CD4-positive, alpha-beta T cell treated with Interleukin-4 for 1 hour (primary cell): ENCODE results near the gene FOXL3.

Experiments used
- DNase-seq, 2 donors: peaks; one replicate each; pipeline ENCODE4 v3.0.0-alpha.2; 2020 to 2022

Gene FOXL3

DNA sequence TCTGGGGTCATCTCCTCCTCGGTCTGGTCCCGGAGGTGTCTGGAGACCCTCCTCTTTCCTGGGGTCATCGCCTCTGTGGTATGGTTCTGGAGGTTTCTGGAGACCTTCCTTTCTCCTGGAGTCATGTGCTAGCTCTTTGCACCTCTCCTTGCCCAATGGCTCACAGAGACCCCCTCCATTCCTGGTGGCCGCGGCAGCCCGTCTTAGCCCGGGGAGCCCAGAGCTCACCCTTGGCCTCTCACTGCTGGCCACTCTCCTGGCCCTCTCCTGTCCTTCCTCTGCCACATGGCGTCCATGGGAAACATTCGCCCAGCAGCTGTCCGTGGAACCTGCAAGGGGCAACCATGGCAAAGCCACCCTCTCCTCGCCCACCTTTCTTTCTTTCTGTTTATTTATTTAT is 20.2 kb upstream of the FOXL3 start:
- no peak for DNase-seq

DNA sequence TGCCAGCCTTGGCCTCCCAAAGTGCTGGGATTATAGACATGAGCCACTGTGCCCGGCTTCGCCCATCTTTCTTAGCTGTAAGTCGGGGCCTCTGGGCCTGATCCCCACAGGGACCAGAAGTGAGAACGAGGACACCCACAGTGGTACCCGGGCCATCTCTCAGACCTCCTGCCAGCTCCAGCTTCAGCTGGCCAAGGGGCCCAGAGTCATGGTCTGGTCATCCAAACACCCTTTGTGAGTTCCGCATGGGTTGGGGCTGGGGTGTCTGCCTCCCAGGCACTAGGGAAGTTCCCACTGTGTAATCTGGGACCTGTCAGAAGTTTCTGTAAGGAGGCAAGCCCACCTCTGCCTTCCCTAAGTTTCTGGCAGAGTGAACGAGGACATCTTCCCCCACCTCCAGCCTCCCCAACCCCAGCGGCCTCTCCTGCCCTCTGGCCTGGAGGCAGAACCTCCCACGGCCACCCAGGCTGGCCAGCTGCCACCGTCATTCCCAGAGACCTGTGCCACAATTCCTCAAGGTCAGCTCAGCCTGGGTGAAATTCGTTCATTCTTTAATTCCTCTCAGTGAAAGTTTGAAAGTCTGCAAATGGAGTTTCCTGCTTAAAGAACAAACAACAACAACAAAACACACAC is 19.5 kb upstream of the FOXL3 start:
- DNase-seq = no peak

DNA sequence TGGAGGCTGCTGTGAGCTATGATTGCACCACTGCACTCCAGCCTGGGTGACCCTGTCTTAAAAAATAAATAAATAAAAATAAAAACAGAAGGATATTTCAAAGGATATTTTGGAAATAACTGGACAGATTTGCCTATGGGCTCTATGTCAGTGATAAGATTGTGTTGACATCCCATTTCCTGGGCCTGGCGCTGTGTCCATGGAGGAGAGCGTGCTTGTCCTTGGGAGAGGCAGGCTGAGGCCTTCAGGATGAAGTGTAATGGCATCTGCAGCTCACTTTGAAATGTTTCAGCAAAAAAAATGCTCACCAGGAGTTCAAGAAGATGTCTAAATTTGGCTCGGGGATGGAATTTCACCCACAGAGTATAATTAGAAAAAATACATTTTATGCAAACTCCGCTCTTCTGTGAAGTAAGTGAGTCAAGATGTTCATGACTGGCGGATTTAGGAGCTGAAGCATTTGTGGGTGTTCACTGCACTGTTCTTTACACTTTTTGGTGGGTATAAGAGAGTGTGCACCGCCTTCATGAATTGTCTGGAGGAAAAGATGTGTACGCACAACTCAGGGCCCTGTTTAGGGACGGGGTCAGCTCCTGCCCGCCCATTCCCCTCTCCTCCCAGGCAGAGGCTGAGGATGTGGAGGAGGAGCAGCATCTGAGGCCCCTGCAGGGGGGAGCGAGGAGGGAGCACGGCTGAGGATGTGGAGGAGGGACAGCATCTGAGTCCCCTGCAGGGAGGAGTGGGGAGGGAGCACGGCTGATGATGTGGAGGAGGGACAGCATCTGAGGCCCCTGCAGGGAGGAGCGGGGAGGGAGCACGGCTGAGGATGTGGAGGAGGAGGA is 18.5 kb upstream of the FOXL3 start:
- no peak for DNase-seq

DNA sequence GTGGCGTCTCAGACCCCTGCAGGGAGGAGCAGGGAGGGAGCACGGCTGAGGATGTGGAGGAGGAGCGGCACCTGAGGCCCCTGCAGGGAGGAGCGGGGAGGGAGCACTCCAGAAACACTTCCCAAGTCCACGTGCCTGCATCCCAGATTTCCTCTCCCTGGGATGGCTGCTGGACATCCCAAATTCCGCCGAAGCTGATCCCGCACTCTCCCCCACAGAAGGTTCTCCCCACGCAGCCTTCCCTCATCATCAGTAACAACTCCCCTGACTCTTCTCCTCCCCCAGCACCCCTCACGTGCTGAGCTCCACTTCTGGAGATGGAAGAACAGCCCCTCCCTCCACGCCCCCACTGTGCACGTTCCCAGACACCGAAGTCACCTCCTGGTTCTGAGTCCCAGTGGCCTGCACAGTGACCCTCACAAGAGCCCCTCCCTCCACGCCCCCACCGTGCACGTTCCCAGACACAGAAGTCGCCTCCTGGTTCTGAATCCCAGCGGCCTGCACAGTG is 17.8 kb upstream of the FOXL3 start:
- no peak for DNase-seq

DNA sequence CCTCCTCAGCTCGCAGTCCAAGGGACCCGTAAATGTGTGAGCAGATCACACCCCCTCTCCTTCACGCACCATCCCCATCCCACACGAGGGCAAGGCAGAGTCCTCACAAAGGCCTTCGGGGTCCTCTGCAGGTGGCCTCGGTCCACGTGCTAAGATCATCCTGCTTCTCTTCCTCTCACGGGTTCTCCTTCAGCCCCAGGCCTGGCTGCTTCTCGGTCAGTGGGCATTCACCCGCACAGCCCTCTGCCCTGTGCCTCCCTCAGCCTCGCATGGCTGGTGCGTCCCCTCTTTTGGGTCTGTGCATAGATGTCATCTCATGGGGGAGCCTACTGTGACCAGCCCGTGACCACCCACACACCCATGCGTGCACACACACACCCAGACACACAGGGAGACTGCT is 17.3 kb upstream of the FOXL3 start:
- DNase-seq = no peak

DNA sequence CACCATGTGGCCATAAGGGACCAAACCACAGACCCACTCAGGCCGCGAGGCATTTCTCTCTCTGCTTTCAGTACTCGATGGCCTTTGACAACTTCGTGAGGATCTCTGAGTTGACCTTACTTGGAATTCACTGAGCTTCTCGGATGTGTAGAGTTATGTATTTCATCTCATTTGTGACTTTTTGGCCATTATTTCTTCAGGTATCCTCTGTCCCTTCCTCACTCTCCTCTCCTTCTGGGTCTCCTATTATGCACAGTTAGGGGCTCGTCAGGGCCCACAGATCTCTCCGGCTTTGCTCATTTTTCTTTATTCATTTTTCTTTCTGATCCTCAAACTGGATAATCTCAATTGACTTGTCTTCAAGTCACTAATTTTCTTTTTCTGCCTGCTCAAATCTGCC is 16.6 kb upstream of the FOXL3 start:
- DNase-seq = no peak

DNA sequence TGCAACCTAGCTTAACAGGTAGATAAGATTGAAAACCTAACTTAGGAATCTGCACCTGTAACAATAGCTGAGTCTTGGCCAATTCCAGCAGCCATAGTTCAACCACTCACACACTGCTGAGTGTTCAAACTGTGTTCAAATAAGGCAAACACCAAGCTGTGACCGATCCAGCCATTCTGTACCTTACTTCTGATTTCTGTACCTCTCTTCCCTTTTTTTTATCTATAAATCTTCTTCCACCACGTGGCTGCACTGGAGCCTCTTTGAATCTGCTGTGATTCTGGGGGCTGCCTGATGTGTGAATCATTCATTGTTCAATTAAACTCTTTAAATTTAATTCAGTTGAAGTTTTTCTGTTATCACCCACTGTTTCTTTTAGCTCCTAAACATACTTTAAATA is 15.7 kb upstream of the FOXL3 start:
- no peak for DNase-seq

DNA sequence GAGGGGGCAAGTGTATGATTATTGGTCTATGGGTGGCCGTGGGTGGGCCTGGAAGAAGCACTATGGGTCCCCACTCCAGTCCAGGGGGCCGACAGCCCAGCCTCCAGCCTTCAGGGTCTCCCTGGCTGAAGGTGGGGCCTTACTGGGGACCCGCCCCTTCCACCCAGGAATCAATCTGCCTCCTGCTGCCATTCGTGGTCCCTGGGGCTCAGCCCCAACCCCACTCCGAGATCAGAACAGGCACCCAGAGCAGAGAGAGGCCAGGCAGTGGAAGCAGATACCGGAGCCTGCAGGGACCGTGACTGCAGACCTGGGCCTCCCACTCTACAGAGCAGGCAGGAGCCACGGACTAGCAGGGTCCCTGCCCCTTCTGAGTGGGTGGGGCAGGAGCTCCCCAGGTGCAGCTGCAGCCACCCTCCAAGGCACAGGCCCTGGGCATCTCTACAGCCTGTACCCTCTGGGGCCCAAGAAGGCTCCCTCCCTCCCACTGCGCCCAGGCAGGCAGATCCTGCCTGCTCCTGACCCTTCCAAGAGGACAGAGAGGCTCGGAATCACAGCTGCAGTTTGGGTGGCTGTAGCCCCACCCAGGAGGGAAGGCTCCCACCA is 13.6 kb upstream of the FOXL3 start:
- DNase-seq = no peak

DNA sequence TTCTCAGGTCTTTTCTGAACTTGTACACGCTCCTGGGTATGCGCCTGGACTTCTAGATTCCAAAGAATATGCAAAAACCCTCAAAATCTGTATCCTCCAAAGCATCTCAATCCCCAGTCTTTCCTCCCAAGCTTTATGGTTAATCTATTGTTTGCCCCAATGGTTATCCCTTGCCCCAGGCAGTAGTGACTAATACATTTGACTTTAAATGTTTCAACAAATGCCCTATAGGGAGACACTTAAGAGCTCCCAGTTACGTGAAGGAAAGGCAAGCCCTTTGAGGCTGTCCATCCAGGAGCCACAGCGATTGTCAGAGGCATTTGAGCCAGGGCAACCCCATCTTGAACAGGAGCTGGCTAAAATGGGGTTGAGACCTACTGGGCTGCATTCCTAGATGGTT is 12.7 kb upstream of the FOXL3 start:
- DNase-seq = no peak

DNA sequence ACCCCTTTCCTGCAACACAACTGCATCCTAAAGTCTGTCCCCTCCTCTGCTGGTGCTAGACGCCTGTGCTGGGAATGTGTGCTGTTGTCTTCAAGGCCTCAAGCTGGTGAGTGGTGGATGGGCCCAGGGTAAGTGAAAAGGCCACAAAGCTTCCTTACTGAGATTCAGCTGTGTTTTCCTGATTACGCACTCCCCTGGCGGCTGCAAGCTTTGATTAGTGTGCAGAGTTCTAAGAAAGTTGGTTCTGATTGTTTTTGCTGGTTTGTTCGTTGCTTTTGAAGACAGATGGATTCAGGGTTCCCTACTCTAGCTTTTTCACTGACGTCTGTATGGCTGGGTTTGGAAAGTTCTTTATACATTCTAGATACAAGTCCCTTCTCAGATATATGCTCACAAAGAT is 11.9 kb upstream of the FOXL3 start:
- DNase-seq = no peak

DNA sequence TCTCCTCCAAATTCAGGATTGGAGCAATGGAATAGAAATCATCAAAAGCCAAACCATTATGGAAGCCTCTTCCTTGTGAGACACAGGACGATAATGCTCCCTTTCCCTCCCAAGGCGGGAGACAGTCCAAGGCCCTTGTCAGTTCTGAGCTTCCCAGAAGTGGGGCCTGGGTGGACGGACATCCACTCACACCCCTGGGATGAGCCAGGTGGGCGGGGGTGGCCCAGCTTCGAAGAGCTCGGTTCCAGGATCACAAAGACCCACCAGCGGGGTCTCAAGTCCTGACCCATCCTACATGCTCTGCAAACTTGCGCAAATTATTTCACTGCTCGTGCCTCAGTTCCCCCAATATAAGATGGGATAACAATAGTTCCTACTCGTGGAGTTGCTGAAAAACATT is 10.1 kb upstream of the FOXL3 start:
- DNase-seq = no peak

DNA sequence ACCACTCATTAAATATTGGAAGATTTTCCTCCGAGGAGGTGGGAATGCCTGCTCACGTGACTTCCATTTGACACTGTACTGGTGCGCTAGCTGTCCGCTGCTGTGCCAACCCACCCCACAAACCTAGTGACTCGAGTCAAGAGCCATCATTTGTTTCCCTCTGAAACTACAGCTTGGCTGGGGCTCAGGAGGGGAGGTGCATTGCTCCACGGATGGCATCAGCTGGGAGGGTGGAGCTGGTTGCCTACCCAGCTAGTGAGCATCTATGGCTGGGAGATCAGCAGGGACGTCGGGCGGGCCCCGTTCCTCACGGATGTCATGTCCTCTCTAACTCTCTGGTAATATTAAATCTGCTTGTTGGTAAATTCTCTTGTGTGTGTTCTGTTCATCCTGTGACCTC is 9.5 kb upstream of the FOXL3 start:
- no peak for DNase-seq

DNA sequence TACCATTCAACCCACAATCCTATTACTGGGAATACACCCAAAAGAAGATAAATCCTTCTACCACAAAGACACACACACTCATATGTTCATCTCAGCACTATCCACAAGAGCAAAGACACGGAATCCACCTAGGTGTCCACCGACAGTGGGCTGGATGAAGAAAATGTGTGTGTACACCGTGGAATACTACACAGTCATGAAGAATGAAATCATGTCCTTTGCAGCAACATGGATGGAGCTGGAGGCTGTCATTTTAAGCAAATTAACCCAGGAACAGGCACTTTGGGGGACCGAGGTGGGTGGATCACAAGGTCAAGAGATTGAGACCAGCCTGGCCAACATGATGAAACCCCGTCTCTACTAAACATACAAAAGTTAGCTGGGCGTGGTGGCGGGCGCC is 8.3 kb upstream of the FOXL3 start:
- DNase-seq = no peak

DNA sequence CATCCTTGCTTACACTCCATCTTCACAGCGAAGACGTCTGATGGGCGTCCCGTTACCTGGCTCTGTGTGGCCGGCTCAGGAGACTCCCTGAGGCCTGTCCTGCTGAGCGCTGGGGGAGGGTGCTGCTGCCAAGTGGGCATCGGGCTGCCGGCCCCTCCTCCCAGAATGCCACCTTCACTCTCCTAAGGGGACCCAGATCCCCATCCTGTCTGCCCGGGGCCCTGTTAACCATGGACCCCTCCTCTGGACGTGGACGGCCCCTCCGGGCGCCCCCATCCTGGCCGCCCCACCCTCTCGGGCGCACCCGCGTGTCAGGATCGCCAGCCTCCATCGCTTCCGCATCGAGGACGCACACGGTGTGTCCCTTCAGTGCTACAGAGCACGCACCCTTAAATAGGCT is 7.3 kb upstream of the FOXL3 start:
- DNase-seq = no peak

DNA sequence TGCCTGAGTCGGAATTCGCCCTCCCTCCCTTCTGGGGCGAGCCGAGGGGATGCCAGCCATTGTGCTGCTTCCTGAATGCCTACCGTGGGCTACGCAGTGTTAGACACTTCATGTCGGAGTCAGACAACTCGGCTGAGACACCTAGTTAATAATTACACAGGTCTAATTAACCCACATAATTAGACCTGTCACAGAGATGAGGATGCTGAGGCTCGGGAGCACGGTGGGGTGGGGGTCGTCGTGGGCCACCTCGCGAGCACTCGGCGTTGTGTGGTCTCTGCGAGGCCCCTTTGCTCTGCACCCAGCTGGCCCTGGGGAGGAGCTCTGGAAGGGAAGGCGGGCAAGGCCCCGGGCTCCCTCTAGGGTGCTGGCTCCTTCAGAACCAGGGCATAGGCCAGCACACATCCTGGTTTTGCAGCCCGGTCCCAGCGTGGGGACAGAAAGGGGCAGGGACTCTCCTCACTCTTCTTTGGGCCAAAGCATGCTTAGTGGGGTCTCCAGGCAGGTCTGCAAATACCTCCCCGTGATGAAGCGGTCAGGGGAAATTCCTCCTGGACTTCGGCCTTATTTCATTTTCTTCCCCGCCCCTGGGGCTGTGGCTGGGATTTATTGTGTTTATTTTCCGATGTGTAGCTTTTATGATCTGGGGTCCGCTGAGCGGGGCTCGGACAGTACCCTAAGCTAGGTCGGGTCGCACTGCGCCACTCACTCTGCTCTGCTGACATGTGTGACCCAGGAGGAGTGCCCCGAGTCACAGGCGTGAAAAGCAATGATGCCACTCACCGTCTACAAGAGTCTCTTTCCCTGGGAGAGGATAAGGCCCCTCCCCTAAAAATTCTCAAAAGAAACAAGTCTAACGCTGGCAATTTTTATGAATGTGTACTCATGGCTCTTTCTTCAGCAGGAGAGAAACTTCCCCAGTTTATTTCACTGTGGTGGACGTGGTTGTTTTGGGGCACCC is 4.9 kb upstream of the FOXL3 start:
- DNase-seq = no peak

DNA sequence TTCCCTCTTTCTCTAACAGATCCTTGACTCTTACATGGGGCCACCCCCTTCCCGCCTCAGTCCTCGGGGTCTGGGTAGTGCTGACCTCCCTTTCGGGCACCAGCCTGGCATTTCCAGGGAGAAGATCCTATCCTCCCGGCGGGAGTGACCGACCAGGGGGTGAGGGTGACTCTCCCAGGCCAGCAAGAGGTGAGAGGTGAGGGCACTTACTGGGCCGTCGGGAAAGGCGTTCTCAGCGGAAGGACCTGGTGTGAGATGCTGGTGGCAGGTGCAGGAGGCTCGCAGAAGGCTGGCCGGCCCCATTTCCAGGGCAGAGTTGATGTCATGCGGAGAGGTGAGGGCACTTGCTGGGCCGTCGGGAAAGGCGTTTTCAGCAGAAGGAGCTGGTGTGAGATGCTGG is 4.2 kb upstream of the FOXL3 start:
- no peak for DNase-seq

DNA sequence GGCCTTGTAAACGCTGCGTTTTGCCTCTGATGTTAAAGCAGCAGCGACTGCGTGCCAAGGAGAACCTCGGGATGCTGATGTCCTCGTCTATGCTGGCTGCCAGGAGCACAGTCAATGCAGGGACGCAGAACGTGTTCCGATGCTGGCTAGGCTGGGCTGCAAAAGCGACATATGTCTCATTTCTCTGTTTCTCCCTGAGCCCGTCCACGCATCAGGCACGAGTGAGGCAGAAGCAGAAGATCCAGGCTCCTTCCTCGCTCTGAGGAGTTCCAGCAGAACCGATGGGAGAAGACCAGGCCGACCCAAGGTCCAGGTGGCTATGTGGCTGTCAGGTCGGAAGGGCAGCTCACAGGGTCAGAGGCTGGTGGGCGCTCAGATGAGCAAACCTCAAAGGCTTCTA is 3.7 kb upstream of the FOXL3 start:
- no peak for DNase-seq

DNA sequence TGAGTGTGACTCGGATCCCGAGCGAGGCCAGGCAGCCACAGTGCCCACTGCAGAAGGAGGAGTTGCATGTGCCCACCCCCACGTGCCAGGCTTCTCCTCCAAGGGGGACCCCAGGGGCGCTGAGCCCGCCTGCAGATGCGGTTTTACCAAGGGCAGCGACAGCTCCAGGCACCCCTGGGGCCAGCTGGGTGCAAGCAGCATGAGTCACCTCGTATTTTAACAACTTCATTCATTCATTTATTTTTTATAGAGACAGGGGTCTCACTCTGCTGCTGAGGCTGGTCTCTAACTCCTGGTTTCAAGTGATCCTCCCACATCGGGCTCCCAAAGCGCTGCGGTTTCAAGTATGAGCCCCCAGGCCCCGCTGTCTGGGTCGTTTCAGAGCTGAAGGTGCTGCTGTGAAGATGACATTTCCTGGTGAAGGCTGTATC is 1.3 kb upstream of the FOXL3 start:
- DNase-seq = no peak

DNA sequence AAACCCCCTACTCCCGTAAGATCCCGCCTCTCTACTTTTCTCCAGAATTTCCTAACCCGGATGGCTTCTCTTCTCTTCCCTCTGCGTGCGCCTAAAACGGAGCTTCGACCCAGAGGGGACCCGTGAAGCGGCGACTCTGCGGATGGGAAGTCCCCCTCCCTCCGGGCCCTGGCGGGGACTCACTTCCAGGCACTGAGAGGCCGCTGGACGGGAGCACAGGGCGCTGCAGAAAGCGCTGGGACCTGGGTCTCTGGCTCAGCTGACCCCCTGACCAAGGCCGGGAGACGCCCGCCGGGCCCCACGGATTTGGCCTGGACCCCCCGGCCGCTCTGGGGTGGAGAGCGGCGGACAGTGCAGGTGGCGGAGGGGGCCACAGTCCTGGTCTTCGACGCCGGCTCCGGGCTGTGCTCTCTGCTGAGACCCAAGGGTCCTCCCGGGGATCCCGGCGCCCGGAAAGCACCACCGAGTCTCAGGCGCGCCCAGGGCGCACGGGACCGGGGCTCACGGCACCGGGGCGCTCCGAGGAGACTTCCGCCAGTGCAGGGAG is 688 bp upstream of the FOXL3 start:
- DNase-seq = no peak

DNA sequence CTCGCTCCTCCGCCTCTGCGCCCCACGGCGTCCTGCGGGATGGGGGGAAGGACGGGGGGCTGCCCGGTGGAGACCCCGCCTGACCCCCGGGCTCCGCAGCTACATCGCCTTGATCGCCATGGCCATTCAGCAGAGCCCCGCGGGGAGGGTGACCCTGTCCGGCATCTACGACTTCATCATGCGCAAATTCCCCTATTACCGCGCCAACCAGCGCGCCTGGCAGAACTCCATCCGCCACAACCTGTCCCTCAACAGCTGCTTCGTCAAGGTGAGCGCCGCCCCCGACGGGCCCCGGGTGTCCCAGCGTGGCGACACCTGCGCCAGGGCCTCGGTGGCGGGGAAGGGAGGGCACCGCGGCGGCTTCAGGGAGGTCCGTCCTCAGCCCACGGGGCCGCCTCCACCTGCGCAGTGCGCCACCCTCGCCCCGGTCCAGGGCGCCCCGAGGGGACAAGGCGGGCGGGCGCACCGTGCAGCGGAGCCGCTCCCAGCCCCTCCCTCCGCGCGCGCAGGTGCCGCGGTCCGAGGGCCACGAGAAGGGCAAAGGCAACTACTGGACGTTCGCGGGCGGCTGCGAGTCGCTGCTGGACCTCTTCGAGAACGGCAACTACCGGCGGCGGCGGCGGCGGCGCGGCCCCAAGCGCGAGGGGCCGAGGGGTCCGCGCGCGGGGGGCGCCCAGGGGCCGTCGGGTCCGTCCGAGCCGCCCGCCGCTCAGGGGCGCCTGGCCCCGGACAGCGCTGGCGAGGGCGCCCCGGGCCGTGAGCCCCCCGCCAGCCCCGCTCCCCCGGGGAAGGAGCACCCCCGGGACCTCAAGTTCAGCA is 793 bp downstream of the FOXL3 start:
- DNase-seq = no peak

DNA sequence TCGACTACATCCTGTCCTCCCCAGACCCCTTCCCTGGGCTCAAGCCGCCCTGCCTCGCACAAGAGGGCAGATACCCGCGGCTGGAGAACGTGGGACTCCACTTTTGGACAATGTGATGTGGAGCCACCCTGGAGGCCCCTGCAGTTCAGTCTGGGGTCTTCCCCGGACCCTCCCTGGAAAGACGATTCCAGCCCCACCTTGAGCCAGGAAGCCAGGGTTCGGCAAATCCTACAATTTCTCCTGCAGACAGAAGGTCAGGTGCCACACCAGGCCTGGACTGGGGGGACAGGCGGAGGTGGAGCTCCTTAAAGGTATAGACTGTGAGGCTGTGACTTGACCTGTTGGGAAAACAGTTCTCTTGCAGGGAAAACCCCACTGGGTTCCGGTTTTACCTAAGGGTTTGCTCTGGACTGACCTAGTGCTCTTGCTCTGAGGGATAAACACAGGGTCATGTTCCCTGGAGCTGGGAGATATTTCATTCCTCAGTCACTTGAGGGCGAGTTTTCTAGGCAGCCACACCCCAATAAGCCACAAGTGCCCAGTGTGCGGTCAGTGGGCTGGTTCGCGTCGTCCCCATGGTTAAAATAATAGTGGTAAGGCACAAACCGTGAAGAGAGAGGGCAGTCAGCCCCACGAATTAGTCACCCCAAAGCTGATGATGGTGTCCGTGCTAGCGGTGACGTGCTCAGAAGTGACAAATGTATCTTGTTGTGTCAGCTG is 1.6 kb downstream of the FOXL3 start:
- no peak for DNase-seq
